Activated CD8-positive, alpha-beta memory T cell treated with anti-CD3 and anti-CD28 coated beads, Interleukin-2, amount 50 U/mL, for 1 hour (primary cell): ENCODE results near the gene XCL2.

Experiments
- DNase-seq: peaks from one replicate; pipeline ENCODE4 v3.0.0-alpha.2; 2020; ENCODE audit errors: extremely low read depth

Gene XCL2

GRCh38 chr1:168513656-168514404, 30.0 kb downstream of the XCL2 start:
- DNase-seq, result no peak

GRCh38 chr1:168512864-168513595, 30.8 kb downstream of the XCL2 start:
- DNase-seq, result no peak

- DNase-seq, result no peak
Measured at GRCh38 chr1:168509875-168510791, 33.7 kb downstream of the XCL2 start.

GRCh38 chr1:168509210-168509609, 34.6 kb downstream of the XCL2 start:
- DNase-seq, result no peak

- DNase-seq, result no peak
Measured at GRCh38 chr1:168507828-168508227, 36.0 kb downstream of the XCL2 start.

- DNase-seq, result no peak
Measured at GRCh38 chr1:168507231-168507630, 36.6 kb downstream of the XCL2 start.

- DNase-seq, result no peak
Measured at GRCh38 chr1:168506204-168506819, 37.5 kb downstream of the XCL2 start.

- DNase-seq, result no peak
Measured at GRCh38 chr1:168505006-168505405, 38.8 kb downstream of the XCL2 start.

GRCh38 chr1:168504064-168504837, 39.5 kb downstream of the XCL2 start:
- no peak for DNase-seq

GRCh38 chr1:168499688-168500049, 44.1 kb downstream of the XCL2 start:
- DNase-seq, result no peak

- no peak for DNase-seq
Measured at GRCh38 chr1:168498956-168499687, 44.7 kb downstream of the XCL2 start.

- DNase-seq, result no peak
Measured at GRCh38 chr1:168498159-168498631, 45.6 kb downstream of the XCL2 start.

- DNase-seq, result no peak
Measured at GRCh38 chr1:168497376-168497950, 46.3 kb downstream of the XCL2 start.

GRCh38 chr1:168491527-168492164, 52.2 kb downstream of the XCL2 start:
- no peak for DNase-seq
